HG03558 (cell line): Measurements from ENCODE around the gene SHISA5.
"Not testable (repeated sequence)": the region's sequence is repeated elsewhere in the genome, so short reads cannot be mapped to it uniquely, and the experiment has no call there.

Experiments
- ATAC-seq: cut with Tn5 transposase; IDR thresholded peaks from one replicate; pipeline ENCODE4 v1.9.1; 2021; ENCODE audit warnings: moderate number of reproducible peaks; ENCODE audit not compliant: unreplicated experiment; ENCODE audit errors: extremely low read depth

Gene SHISA5

DNA sequence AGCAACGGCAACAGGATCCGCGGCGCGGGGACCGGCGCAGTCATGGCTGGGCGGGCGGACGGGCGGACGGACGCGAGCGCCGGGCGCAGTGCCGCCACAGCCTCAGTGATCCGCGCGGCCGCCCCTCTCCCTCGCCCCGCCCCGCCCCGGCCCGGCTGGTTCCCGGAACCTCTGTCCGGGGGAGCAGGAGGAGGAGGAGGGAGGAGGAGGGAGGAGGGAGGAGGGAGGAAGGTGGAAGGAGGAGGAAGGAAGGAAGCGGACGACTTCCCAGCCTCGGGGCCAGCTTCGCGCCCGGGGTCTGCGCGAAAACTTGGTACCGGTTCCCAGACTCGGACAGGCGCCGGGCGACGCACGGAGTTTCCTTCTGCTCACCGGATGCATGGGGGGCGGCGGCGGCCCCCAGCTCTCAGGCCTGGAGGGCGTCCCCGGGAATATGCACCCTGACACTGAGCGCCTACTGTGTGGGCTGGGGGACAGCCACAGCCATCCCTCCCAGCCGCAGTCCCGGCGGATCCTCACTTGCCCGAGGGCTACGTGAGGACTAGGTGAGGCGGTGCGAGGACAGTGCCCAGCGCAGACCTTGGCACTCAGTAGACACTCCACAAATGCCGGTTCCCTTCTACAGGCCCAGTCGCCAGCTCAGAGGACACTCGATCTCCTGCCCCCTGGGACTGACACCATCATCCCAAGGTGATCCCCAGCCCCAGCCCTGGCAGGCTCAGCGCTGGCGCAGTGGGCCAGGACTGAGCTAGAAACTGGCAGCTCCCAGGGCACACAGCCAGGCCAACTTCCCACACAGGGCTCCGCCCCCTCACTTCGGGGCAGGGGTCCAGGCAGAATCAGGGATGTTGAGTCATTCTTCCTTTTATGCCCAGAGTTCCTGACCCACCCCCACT lies at the start of gene SHISA5:
Gene SHISA5, minus strand, starts transcription at position 124 of the 896 bp plus-strand sequence. Its CDS starts 80 bp downstream, at position 44.
- ATAC-seq = no peak

- no peak for ATAC-seq
Observed at GRCh38 chr3:48553361-48553760, 49.4 kb upstream of the SHISA5 start.

DNA sequence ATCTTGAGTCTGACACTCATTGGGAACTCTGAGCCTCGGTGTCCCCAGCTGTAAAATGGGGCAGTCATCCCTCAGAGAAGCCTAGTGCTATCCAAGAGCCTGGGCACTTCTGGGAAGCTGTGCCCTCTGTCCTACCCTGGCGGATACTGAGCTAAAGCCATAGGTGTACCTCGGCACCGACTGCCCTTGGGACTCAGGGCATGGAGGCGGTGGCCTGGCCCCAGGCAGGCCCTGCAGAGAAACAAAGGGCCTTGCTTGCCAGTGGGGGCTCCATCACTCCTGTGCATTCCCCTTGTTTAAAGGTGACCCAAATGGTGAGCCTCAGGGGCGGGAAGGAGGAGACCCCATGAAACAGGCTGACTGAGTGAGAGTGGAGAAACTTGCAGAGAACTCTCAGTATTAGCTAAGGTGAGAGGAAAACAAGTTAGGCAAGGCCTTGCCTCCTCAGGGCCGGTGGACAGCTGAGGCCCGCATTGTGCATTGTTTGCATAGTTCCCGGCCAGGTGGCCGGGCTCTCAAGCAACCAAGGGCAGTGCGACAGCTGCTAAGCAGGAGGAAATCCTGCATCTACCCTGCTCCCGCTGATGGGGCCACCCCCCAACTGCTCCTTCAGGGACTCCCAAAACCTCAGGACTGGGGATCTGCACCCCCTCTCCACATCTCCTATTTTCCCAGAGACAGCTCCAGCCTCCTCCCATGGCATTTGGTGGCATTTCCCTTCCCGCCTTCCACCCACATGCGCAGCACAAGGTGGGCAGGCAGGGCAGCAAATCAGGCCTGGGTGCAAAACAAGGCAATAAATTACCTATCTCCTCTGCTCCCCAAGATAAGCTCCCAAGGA lies 48.4 kb upstream of the SHISA5 start:
- no peak for ATAC-seq

DNA sequence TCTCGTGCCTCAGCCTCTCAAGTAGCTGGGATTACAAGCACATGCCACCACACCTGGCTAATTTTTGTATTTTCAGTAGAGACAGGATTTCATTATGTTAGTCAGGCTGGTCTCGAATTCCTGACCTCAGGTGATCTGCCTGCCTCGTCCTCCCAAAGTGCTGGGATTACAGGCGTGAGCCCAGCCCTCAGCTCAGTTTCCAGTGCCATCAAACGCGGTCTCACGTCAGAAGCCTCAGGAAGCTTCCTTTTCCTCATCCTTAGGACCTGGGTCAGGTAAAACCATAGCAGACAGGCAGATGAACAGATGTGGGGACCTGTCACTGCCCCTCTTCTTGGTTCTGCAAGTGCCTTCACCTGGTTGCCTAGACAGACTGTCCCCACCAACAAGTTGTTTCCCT lies 47.7 kb upstream of the SHISA5 start:
- not testable (repeated sequence) for ATAC-seq

DNA sequence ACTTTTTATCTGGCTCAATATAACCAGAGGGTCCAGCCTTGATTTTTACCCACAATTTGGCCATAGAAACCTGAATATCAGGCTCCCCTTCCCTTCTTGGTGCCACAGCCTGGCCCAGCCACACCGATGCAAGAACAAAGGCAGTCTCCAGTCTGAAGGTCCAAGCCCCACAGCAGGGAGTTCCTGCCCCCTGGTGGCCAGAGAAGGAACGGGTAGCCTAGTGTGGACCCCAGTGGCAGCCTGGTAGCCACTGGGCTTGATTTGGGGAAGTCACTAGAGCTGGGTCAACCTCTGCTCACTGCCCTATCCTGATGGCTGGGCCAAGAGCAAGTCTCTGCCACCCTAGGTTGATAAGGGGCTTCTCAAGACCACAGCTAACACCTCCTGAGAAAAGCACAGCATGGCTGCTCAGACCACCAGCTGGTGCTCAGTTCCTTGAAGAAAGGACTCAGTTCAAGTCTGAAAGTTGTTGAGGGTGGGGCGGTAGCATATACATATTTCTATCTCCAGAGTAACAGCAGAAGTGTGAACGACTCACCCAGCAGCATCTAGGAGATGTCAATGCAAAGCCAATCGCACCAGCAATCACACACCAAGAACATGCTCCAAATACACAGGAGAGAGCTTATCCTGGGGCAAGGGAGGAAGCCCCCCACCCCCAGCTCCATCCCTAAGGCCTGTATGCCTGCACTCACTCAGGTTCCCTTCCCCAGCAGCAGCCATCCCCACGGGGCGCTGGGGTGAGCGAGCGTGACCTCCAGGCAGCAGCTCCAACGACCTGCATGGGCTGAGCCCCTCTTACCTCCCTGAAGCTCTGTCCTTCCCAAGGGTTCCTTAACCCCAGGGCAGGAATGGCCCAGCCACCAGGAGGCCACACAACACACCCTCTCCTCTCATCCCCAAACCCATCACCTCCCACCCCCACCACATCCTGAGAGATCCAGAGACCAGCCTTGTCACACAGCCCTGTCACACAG lies 45.0 kb upstream of the SHISA5 start:
- ATAC-seq = no peak

- no peak for ATAC-seq
Observed at GRCh38 chr3:48548126-48548525, 44.2 kb upstream of the SHISA5 start.

GRCh38 chr3:48546203-48546829 lies 42.3 kb upstream of the SHISA5 start:
- ATAC-seq = no peak

DNA sequence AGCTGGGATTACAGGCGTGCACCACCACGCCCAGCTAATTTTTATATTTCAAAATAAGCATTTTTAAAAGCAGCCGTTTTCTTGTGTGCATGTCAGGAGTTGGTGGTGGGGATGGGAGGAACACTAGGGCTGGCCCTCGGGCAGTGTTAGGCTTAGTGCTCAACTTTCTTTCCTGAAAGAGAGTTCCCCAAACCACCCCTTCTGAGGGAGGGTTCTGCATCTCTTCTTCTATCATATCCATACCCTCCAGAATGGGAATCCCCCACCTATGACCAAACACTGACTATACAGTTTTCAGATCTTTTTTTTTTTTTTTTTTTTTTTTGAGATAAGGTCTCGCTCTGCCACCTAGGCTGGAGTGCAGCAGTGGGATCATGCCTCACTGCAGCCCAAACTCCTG lies 40.2 kb upstream of the SHISA5 start:
- ATAC-seq = no peak

DNA sequence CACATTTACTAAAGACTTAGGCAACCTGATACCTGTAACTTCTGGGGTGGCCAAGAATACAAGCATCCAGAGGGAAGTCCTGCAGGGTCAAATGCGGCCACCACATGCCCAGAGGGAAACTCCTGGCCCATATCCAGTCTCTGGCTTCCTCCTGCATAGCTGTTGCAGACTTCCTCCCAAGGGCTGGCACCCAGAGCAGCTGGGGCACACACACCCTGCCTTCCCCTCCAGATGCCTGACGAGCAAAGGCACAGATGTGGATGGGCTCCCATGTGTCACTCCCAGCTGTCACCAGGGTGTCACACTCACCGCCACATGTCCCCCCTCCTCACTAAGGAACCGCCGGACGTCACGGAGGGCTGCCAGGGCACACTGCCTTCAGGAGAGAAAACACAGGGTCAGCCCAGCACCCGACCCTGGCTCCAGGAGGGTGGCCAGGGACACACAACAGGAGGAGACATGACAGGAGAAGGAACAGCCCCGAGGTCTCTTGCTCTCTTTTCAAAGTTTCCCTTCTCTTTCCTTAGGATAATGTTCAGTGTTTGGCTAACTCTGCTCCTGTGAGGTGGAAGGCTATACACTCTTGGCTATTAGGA lies 39.4 kb upstream of the SHISA5 start:
- ATAC-seq = no peak

GRCh38 chr3:48538451-48538850 lies 34.5 kb upstream of the SHISA5 start:
- no peak for ATAC-seq

DNA sequence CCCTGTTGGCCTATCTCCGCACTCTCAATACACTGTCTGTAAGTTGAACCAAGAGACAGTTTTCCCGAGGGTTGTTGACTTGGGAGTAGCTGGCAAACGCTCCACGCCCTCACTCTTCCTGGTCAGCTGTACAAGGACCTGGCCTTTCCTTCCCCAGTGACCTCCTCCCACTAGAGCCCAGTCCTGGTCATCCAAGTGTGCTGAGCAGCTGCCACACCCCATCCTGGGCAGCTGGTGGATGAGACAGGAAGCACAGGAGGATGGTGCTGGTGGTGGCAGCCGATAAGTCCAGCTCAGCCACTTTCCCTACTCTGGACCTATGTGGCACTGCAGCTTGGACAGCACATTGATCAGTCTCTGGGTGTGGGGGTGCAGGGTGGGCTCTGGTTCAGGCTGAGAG lies 32.8 kb upstream of the SHISA5 start:
- ATAC-seq = no peak

- ATAC-seq = no peak
Observed at GRCh38 chr3:48536116-48536515, 32.1 kb upstream of the SHISA5 start.

GRCh38 chr3:48535578-48535977 lies 31.6 kb upstream of the SHISA5 start:
- ATAC-seq = no peak

GRCh38 chr3:48532977-48533337 lies 29.0 kb upstream of the SHISA5 start:
- ATAC-seq = no peak

- no peak for ATAC-seq
Observed at GRCh38 chr3:48532271-48532976, 28.4 kb upstream of the SHISA5 start.

- not testable (repeated sequence) for ATAC-seq
Observed at GRCh38 chr3:48530701-48531100, 26.7 kb upstream of the SHISA5 start.

GRCh38 chr3:48528754-48529153 lies 24.8 kb upstream of the SHISA5 start:
- no peak for ATAC-seq

DNA sequence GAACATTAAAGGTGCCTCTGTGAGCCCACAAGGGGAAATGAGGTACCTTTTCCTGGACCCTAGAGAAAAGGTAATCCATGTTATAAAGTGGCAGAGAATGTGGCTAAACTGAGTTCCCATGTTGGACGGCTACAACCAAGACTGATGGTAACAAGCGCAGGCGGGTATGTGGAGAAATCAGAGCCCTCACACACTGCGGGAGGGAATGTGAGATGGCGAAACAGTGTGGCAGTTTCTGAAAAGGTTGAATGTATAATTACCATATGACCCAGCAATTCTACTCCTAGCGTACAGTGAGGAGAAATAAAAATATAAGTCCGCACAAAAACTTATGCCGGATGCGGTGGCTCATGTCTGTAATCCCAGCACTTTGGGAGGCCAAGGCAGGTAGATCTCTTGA lies 24.1 kb upstream of the SHISA5 start:
- ATAC-seq = no peak

GRCh38 chr3:48524970-48525369 lies 21.0 kb upstream of the SHISA5 start:
- no peak for ATAC-seq
